ENCODE results near the gene SDK2.
"Not testable (repeated sequence)": the region's sequence is repeated elsewhere in the genome, so short reads cannot be mapped to it uniquely, and the experiment has no call there.

The SDK2 gene

GRCh38 chr17:73369817-73370490 lies 274.3 kb downstream of the SDK2 start:
- H3K27ac ChIP-seq (ENCODE audit: low read depth, low read length); H3K36me3 ChIP-seq (ENCODE audit: control insufficient read depth, insufficient read depth, low read length); H3K9ac ChIP-seq (ENCODE audit: low read length); H3K4me3 ChIP-seq (ENCODE audit: low read length); H3K4me1 ChIP-seq (ENCODE audit: control insufficient read depth, insufficient read depth, low read length); H3K27me3 ChIP-seq (ENCODE audit: control insufficient read depth, insufficient read depth, low read length): not testable (repeated sequence)

- Histone ChIP-seq H3K27ac (ENCODE audit: low read depth, low read length) (no peak overlapping the region), H3K9ac (ENCODE audit: low read length) (no peak overlapping the region), H3K27me3 (ENCODE audit: control insufficient read depth, insufficient read depth, low read length) (peaks cover 2% of the 10 kb centered on the region), H3K4me3 (ENCODE audit: low read length) (no peak overlapping the region), H3K36me3 (ENCODE audit: control insufficient read depth, insufficient read depth, low read length) (no peaks in the 10 kb centered on the region), H3K4me1 (ENCODE audit: control insufficient read depth, insufficient read depth, low read length) (peaks cover 3% of the 10 kb centered on the region)
Measured at GRCh38 chr17:73369111-73369521, 275.1 kb downstream of the SDK2 start.

DNA sequence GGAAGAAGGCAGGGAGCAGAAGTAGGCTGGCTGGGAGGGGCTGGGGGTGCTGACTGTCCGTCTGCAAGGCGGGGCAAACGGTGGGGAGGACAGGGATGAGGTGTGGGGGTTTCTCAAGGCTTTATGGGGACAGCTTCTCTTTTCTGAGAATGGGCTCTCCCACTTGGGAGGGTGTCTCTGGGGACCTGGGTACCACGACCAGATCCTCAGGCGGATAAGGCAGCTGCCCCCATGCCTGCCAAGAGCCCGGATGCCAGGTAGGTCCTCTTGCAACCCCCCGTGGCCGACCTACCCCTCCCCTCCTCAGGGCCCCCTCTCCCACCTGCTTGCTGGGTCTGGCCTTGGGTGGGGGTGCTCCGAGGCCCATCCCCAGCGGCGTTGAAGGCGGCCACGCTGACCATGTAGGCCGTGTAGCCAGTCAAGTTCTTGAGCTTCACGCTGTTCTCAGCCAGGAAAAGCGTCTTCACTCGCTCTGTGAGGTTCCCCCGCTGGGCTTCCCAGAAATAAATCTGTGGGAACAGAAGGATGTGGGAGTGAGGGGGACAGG lies 276.1 kb downstream of the SDK2 start:
- peaks cover 3% of the 10 kb centered on the region for H3K4me1 ChIP-seq (ENCODE audit: control insufficient read depth, insufficient read depth, low read length)
- no peak overlapping the region for H3K4me3 ChIP-seq (ENCODE audit: low read length)
- H3K9ac ChIP-seq (ENCODE audit: low read length): no peak overlapping the region
- H3K27ac ChIP-seq (ENCODE audit: low read depth, low read length): no peak overlapping the region
- H3K27me3 ChIP-seq (ENCODE audit: control insufficient read depth, insufficient read depth, low read length): peaks cover 2% of the 10 kb centered on the region
- no peaks in the 10 kb centered on the region for H3K36me3 ChIP-seq (ENCODE audit: control insufficient read depth, insufficient read depth, low read length)

DNA sequence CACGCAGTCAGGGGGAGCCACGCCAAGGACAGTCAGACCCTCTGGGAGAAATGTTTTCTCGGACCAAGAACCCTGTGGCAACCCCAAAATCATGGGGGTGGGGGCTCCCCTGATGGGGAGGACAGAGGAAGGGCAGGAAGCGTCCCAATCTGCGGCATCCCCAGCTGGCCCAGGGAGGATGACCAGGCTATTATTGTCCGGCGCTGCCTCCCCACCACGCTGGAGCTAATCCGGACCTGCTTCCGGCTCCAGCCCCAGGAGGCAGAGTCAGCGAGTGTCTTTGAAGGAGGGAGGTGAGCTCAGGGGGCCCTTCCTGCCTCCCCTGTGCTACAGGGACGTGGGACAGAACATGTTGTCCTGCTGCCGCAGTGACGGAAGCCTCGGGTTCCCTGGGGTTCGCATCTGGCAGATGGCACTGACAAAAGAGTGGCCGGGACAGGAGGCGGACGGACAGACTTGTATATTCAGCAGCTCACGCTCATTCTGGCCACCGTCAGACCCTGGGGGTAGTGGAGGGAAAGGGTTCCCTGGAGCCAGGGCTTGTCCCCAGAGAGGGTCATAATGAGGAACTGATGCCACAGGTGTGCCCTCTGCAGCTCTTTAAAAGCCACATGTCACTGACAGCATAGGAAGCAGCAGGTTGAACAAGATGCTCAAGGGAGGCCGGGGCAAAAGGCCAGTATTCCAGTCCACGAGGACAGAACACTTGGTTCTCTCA lies 278.2 kb downstream of the SDK2 start:
- Histone ChIP-seq H3K27me3 (ENCODE audit: control insufficient read depth, insufficient read depth, low read length) (no peaks in the 10 kb centered on the region), H3K36me3 (ENCODE audit: control insufficient read depth, insufficient read depth, low read length) (no peaks in the 10 kb centered on the region), H3K9ac (ENCODE audit: low read length) (no peak overlapping the region), H3K27ac (ENCODE audit: low read depth, low read length) (no peak overlapping the region), H3K4me3 (ENCODE audit: low read length) (no peak overlapping the region), H3K4me1 (ENCODE audit: control insufficient read depth, insufficient read depth, low read length) (peaks cover 3% of the 10 kb centered on the region)

DNA sequence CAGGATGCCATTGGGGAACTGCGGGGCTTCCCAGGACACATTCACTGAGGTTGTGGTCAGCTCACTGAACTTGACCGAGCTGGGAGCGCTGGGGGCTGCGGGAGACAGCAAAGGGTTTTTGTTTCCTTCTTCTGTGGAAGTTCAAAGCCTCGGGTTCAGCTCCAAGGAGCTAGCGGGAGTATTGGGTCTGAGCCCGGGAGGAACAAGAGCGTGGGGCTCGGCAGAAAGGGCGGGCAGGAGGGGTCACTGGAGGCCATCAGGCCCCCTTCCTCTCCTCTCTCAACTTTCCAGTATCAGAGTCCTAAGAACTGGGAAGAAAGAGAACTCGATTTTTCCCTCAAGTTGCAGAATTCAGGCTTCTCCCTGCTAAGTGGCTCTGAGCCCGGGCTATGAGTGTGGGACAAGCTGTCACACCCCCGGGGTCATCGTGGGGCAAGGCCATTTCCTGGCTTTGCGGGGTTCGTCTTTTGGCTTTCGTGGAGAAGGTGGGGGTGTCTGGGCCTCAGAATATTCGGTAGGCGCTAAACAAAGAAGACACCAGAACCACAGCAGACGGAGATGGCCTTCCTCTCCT lies 278.9 kb downstream of the SDK2 start:
- no peak overlapping the region for H3K4me3 ChIP-seq (ENCODE audit: low read length)
- H3K27ac ChIP-seq (ENCODE audit: low read depth, low read length): no peak overlapping the region
- no peak overlapping the region for H3K9ac ChIP-seq (ENCODE audit: low read length)
- H3K36me3 ChIP-seq (ENCODE audit: control insufficient read depth, insufficient read depth, low read length): no peaks in the 10 kb centered on the region
- H3K27me3 ChIP-seq (ENCODE audit: control insufficient read depth, insufficient read depth, low read length): no peaks in the 10 kb centered on the region
- H3K4me1 ChIP-seq (ENCODE audit: control insufficient read depth, insufficient read depth, low read length): peaks cover 3% of the 10 kb centered on the region

DNA sequence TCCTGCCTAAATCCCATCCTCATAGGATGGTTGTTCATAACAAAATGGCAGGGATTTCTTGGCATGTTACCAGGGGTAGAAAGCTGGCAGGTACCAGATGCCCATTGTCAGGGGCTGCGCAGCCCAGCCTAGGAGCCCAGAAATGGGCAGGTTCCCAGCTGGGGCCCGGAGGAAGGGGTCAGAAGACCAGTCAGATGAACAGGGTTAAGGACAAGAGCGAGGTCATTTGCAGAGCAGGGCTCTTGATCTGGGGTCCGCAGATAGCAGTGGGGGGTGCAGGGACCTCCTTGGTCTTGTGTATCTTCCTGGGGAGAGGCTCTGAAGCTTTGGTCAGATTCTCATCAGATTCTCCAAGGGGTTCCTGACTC lies 280.1 kb downstream of the SDK2 start:
- no peaks in the 10 kb centered on the region for H3K27me3 ChIP-seq (ENCODE audit: control insufficient read depth, insufficient read depth, low read length)
- H3K36me3 ChIP-seq (ENCODE audit: control insufficient read depth, insufficient read depth, low read length): no peaks in the 10 kb centered on the region
- H3K9ac ChIP-seq (ENCODE audit: low read length): no peak overlapping the region
- peaks cover 4% of the 10 kb centered on the region for H3K4me1 ChIP-seq (ENCODE audit: control insufficient read depth, insufficient read depth, low read length)
- H3K27ac ChIP-seq (ENCODE audit: low read depth, low read length): no peak overlapping the region
- no peak overlapping the region for H3K4me3 ChIP-seq (ENCODE audit: low read length)

DNA sequence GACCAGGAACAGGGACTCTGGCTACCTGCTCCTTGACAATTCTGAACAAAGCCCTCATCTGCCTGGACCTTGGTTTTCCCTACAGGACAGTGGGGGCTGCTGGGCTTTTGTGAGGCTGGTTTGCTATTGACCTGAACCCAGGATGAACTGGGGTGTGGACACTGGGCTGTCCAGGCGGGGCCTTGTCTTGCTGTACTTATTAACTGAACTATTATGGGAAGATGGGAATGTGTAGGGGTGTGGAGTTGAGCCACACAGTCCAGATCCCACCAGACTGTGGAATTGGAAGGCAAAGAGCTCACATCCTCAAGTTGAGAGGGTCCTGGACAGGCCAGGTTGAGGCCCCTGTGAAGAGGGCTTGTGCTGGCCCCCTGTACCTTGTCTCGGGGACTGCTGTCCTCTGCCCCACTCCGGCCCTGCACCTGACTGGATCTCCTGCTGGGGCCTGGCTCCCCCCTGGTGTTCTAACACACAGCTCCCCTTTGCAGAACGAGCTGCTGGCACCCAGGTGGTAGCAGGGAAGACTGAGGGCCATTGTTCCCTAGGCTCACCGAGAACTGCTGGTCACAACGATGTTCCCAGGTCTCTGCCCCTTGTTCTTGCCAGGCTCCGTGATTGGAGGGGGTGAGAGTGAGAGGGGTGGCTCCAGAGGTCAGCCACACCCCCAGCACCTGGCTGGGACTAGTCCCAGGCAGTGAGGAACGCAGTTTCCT lies 280.6 kb downstream of the SDK2 start:
- Histone ChIP-seq H3K27ac (ENCODE audit: low read depth, low read length) (no peak overlapping the region), H3K4me1 (ENCODE audit: control insufficient read depth, insufficient read depth, low read length) (peaks cover 3% of the 10 kb centered on the region), H3K9ac (ENCODE audit: low read length) (no peak overlapping the region), H3K27me3 (ENCODE audit: control insufficient read depth, insufficient read depth, low read length) (no peaks in the 10 kb centered on the region), H3K36me3 (ENCODE audit: control insufficient read depth, insufficient read depth, low read length) (no peaks in the 10 kb centered on the region), H3K4me3 (ENCODE audit: low read length) (no peak overlapping the region)

GRCh38 chr17:73362697-73363096 lies 281.5 kb downstream of the SDK2 start:
- Histone ChIP-seq H3K36me3 (ENCODE audit: control insufficient read depth, insufficient read depth, low read length) (no peaks in the 10 kb centered on the region), H3K4me1 (ENCODE audit: control insufficient read depth, insufficient read depth, low read length) (peaks cover 10% of the 10 kb centered on the region), H3K27me3 (ENCODE audit: control insufficient read depth, insufficient read depth, low read length) (no peaks in the 10 kb centered on the region), H3K9ac (ENCODE audit: low read length) (no peak overlapping the region), H3K27ac (ENCODE audit: low read depth, low read length) (no peak overlapping the region), H3K4me3 (ENCODE audit: low read length) (no peak overlapping the region)

DNA sequence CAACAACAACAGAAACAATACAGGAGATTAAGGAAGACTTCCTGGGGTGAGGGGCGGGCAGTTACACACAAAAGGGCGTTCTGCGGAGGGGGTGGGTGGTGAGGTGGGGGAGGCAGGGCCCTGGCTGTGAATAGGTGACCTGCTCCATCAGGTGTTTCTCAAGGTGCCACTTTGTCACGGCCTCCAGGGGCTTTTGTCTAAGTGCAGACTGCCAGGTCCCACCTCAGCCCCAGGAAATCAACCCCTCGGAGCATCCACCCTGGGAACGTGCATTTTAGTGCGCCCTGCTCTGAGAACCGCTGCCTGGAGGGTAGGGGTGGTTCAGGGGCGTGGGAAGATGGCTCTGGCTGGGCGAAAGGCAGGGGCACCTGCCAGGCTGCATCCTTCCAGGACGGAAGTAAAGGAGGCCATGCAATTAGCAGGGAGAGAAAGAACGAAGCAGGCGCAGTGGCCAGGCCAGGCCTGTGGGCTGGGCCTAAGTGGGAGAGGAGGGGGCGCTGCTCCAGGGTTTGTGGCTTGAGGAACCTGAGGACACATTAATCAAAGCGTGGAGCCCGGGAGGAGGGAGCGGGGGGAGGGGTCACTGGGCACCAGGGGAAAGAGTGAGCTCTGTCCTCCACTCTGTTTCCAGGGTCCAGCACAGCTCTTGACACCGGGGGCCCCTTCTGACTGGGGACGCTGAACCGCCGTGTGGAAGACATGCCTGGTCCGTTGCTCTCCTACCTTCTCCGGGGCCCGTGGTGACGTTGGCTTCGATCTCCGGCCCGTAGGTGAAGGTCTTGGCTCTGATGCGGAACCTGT lies 283.1 kb downstream of the SDK2 start:
- no peak overlapping the region for H3K9ac ChIP-seq (ENCODE audit: low read length)
- H3K36me3 ChIP-seq (ENCODE audit: control insufficient read depth, insufficient read depth, low read length): no peaks in the 10 kb centered on the region
- H3K4me3 ChIP-seq (ENCODE audit: low read length): no peak overlapping the region
- H3K27me3 ChIP-seq (ENCODE audit: control insufficient read depth, insufficient read depth, low read length): no peaks in the 10 kb centered on the region
- H3K27ac ChIP-seq (ENCODE audit: low read depth, low read length): no peak overlapping the region
- peaks cover 23% of the 10 kb centered on the region for H3K4me1 ChIP-seq (ENCODE audit: control insufficient read depth, insufficient read depth, low read length)

GRCh38 chr17:73359987-73360410 lies 284.2 kb downstream of the SDK2 start:
- peak overlapping the region; percentile 3 for H3K27ac ChIP-seq (ENCODE audit: low read depth, low read length)

GRCh38 chr17:73359352-73359751 lies 284.9 kb downstream of the SDK2 start:
- Histone ChIP-seq H3K4me3 (ENCODE audit: low read length) (no peak overlapping the region), H3K9ac (ENCODE audit: low read length) (no peak overlapping the region), H3K4me1 (ENCODE audit: control insufficient read depth, insufficient read depth, low read length) (peaks cover 30% of the 10 kb centered on the region), H3K36me3 (ENCODE audit: control insufficient read depth, insufficient read depth, low read length) (no peaks in the 10 kb centered on the region), H3K27me3 (ENCODE audit: control insufficient read depth, insufficient read depth, low read length) (no peaks in the 10 kb centered on the region), H3K27ac (ENCODE audit: low read depth, low read length) (no peak overlapping the region)

More at GRCh38 chr17:73359987-73360410, 284.2 kb downstream of the SDK2 start:
- Histone ChIP-seq H3K9ac (ENCODE audit: low read length) (no peak overlapping the region), H3K27me3 (ENCODE audit: control insufficient read depth, insufficient read depth, low read length) (no peaks in the 10 kb centered on the region), H3K4me1 (ENCODE audit: control insufficient read depth, insufficient read depth, low read length) (peaks cover 30% of the 10 kb centered on the region), H3K4me3 (ENCODE audit: low read length) (no peak overlapping the region), H3K36me3 (ENCODE audit: control insufficient read depth, insufficient read depth, low read length) (no peaks in the 10 kb centered on the region)

Measured in rectal smooth muscle tissue (tissue), 1 donor.